Non-pigmented ciliary epithelial cell (primary cell): ENCODE data around the gene PPP1R11.
"Not testable (repeated sequence)": the region's sequence is repeated elsewhere in the genome, so short reads cannot be mapped to it uniquely, and the experiment has no call there.

ENCODE experiments used
- DNase-seq: peaks from one replicate; pipeline ENCODE4 v3.0.0-alpha.2; 2010; ENCODE audit warnings: low read depth

The PPP1R11 gene

DNA sequence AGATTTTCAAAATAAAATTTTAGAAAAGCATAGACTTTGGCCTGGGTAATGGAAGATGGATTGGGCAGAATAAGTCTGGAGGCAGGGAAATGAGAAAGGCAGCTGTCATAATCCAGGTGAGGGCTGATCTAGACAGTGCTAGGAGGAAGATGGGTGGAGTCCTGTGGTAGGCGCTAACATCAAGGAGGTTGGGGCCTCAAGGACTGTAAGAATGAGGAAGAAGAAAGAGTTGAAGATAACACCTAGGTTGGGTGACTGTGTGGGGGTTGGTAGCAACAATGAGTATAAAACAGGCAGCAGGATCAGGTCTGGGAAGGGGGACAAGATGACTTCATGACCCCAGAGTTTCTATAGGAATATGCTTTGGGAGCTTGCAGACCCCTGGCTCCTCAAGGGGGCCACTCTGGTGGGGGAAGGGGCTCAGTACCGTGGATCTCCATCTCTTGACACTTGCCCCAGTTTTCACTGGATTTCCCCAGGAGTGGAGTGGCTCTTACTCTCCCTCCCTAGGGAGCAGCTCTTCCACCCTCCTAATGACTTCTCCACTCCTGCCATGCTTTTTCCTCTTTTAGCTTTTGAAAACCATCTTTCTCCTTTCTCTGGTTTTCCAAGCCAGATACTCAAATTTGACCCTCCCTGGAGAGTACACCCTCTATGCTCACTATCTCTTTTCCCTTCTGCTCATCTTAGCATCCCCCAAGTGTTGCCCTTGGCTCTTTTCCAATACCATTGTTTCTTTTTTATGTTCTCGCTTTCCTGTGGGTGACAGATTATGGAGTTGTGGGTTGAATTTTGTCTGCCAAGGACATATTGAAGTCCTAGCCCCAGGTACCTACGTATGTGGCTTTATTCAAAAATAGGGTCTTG, 31.1 kb downstream of the PPP1R11 start:
- no peak for DNase-seq

DNA sequence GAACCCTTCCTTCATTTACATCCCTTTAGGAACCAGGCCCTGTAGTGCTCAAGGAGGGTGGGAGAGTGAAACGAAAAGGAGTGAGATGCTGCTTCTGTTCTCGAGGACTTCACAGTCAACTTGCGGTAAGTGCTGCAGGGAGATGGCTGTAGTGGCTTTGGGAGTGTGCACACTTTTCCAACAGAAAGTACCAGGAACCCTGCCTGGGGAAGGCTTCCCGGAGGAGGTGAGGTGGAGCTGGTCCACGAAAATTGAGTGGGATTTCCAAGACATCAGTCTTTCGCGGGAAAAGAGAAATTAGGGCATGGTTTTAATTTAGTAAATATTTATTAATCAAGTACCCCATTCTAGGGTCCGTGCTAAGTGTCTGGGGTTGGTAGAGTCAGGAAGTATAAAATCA, 33.2 kb downstream of the PPP1R11 start:
- no peak for DNase-seq

DNA sequence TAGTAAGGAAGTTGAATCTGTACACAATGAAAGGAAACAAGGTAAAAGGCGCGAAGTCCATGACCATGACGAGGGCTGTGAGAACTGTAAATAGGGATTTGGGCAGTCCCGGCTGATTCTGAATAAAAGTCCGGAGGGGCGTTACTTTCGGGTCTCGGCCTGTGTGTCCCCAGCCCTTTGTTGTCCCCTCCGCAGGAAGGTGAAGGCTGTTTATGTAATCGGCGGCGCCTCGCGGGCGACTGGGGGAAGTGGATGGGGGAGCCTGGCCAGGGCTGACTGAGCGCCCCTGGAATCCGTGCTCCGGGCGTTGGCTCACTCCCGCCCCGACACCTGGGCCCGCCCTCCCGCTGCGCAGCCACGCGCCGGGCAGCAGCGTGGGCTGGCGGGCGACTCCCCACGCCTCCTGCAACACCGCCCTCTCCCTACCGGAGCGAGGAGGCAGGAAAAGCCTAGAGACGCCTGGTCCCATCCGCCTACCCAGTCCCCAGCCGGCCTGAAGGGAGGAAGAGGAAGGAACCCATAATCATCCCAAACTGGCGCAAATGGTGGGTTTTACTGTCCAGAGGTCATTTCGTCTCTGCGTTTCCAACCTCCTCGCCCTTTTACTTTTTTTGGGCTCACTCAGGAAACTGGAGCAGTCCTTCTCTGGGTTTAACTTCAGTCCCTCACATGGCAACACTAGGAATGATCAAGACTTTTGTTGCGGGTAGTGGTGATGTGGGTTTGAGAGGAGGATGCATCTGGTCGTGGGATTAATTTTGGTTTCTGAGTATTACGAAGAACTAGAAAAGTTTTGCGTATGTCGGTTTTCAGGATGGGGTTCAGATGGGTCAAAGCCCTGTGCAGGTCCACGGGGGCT, 33.8 kb downstream of the PPP1R11 start:
- no peak for DNase-seq

DNA sequence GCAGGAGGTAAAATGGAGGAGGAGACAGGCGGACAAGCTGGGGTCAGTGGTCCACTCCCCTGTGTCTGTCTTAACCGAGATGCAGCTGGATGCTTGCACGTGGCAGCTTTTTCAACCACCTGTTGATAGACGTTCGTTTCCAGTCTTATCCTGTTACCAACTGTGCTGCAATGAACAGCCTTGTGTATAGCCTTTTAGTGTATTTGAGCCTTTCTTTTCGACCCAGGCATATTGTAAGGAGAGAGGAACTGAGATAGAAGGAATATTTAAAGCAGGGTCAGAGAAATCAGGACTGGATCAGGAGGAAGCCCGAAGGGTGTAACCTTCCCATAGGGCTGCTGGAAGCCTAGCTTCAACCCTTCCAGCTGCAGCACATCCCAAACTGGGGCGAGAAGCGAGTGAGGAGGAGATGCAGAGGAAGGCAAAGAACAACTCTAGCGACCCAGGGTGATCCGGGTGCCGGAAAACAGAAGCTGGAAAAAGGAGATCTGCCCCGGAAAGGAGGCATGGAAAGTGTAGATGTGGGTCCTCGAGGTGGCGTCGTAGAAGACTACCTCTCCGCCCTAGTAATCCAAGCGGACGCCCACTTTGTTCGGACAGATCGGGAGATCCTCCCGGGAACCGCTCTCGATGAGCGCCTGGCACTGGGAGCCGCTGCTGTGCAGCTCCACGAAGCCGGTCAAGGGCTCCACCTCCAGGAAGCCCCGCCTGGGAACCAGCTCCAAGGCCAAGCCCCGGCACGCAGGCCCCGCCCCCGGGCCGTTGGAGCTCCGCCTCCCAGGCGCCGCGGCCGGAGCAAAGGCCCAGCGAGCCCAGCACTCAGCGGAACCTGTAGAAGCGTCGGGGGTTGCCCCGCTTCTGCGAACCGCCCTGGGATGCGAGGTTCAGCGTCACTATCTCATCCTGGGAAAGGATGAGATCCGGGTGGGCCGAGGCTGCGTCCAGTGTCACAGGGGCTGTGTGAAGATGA, 34.7 kb downstream of the PPP1R11 start:
- peak; percentile 31 for DNase-seq

DNA sequence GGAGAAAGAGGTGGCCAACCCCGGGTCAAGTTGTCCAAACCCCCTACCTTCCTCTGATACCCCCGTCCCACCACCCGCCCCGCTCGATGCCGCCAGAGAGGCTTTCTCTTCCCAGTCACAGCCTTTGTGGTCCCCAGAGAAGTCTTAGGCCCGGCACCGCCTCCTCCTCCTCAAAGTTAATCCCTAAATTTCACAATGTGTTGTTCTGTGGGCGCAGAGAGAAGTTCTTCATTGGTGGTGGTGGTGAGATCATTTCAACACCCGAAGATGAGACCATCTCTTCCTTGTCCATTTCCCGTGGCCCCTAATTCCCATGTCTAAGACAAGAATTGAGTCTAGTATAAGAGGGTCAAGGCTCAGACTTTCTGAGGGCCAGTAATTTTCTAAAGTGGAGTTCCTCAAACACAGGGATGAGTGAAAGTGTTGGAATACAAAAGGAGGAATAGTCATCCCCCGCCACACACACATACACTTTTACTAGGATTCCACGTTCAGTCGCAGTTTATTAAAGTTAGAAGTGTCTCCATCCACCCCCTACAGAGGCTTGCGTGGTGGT, 35.5 kb downstream of the PPP1R11 start:
- no peak for DNase-seq

DNA sequence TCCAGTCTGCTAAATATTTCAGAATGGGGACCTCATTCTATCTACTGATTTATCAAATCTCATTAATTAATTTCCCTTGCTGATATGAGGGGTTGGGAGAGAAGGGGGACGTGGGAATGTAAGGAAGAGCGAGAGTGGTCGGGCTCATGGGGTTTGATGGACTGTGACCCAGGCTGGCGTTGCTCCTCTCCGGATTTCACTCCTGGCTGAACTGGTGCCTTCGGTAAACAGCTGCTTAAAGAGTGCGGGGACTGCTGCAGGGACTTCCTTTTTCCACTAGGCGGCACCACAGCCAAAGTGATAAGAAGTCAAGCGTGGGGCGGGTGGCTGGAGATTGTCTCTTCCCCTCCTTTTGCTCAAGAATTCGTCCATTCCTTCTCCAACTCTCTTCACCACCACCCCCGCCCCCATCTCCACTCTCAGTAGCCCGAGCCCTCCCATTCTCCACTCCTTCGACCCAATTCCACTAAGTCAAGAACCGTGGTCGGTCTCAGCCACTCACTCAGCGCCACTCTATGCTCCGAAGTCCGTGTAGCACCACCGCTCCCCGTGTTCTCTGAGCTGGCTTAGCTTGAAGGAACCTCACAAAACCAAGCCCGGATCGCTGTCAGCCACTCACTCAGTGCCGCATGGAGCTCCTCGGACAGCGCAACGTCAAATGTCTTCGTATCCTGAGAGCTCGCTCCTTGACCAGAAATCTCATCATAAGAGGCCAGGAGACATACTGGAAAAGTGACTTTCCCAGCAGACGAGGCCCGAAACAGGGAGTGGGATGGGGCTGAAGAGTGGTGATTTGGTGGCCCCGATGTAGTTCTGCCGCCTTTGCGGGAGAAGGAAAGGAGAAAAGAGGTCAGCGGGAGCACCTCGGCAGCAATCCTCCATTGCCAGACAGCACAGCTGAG, 36.2 kb downstream of the PPP1R11 start:
- DNase-seq, result peak; percentile 23

DNA sequence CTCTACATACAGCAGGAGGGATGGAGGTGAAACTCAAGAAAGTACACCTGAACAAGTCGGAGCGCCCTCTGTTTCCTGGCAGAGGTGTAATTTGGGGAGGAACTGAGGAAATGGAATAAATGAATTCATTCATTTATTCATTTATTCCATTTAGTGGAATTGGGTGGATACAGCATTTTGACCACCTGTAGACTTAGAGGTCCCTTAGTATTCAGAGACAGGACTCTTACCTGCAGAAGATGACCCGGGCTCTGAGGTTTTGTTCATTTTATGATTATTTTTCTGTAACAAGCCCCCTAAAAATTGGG, 36.8 kb downstream of the PPP1R11 start:
- no peak for DNase-seq

DNA sequence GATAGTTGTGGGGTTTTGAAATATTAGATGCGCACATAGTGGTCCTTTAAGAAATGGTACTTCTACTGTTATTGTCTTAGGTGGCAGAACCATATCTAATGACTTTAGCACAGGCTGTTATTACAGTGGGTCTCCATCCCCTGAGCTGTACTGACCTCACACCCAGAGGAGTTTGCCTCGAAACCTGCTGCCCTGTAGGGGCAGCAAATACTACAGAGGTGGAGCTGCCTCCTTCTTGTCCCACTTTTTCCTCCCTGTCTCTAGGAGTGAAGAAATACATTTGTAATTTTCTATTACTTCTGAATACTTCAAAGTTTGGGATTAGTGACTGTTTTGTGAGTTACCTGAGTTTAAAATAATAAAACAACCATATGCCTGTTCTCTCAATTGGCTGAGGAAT, 37.7 kb downstream of the PPP1R11 start:
- DNase-seq, result no peak

DNA sequence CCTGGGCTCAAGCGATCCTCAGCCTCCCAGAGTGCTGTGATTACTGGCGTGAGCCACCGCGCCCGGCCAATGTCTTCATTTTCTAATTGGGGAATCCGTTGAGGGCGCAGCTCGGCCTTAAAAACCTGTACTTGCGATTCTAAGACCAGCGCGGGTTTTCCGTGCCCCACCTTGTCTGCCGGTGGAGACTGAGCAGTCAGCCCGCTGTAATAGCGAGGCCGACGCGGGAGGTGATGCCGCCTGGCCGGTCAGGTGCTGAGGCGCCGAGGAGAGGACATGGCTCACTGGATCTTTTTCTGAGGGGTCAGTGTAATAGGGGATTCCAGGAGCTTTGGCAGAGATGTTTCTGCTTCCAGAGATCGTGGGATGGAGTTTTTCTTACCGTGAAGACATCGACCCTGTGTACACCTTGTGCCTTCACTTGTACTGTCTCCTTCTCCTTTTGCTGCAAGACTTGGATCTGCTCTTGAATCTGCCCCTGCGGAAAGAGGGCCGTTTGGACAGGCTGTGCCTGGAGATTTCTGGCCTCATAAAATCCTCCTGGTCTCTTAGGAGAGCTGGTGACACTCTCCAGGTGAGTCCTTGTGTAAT, 44.4 kb downstream of the PPP1R11 start:
- no peak for DNase-seq

DNA sequence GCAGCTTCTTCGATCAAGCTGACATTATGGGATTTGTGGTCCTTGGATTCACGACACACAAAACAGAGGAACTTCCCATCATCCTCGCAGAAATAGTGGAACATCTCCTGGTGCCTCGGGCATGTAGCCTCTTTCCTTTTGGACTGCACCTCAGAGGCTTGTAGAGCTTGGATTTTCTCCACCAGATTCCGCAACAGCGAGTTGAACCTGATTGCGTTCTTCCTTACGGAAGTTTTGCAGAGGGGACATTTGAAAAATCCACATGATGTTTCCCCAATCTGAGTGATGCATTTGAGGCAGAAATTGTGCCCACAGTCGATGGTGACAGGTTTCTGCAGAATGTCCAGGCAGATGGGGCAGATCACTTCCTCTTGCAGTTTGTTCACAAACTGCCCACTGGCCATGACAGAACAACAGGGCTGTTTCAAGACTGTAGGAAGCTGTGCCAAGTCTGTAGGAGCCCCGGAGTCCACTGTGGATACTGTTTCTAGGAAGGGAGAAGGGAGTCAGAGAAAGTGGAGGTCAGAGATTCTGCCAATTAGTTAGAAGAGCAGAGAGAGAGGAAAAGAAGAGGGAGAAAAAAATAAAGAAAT, 45.5 kb downstream of the PPP1R11 start:
- DNase-seq, result no peak

DNA sequence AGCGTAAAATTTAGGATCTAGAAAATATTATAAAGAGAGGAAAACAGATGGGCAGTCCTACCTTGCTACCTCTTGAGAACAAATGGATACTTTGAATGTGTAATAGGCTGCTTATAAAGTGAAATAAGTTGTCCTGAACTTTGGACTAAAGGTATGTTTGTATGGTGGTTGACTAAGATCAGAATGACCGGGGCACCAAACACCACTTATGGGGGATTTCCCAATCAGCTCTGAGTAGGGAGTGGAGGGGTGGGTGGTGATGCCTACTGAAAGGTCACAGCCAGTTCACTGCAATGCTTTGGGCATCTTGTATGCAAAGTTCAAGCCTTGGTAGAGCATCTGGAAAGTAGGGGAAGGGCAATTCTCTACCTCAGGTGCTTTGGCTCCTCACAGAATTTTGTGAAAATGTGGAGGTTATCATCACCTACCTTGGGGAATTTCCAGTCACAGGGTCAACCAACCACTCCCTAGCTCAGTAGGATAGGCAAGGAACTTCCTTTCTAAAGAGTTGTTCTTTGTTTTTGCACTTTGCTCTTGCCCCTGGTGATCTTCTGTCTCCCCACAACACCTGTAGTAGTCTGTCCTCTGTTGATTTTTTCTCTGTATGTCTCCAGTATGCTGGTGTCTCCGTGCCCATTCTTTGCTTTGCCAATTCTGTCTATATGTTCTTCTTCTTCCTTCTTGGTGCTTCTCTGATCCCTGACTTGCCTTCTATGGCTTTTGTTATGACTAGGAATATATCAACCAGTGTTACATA, 46.2 kb downstream of the PPP1R11 start, which contains the start of gene TRIM31:
Gene TRIM31 (minus strand): TSS at position 88 of the 757 bp plus-strand sequence. CDS start 285 bp downstream, outside the sequence.
- DNase-seq, result no peak

DNA sequence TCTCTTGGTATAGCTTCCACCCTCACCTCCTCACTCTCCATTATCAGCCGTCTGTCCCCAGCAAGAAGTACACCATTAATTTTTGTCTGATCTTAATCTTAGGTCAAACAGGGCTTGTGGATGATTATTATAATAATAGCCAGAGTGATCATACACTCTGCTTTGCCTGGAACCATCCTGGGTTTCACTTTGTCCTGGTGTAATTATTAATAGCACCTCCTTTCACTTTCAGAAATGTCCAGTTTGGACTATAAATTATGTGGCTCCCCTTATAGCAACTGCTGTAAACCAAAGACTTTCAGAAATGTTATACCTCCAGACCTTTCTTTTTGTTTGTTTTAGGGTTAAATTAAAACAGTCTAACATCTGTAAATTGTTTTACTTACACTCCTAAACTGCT, 46.8 kb downstream of the PPP1R11 start:
- DNase-seq, result no peak

DNA sequence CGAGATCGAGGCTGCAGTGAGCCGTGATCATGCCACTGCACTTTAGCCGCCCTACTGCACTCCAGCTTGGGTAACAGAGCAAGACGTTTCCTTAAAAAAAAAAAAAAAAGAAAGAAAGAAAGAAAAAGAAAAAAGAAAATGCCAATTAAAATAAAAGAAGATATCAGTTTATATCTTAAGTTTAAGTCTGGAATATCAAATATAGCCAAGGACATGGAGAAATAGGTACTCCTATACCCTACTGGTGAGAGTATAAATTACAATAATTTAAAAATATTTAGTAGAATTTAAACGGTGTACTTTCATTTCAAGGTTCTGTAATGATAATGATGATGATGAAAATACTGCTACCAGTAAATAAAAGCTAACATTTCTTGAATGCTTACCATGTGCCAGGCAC, 49.7 kb downstream of the PPP1R11 start:
- no peak for DNase-seq

DNA sequence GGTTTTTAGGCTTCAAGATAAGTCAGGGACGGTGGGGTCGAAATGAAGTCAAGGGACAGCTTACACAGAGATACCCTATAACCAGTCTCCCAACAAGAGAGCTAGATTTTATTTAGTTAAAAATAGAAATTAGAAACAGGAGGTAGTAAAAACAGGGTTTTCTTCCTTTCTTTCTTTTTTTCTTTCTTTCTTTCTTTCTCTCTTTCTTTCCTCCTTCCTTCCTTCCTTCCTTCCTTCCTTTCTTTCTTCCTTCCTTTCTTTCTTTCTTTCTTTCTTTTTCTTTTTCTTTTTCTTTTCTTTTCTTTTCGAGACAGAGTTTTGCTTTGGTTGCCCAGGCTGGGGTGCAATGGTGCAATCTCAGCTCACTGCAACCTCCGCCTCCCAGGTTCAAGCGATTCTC, 51.7 kb downstream of the PPP1R11 start:
- not testable (repeated sequence) for DNase-seq
